ENCODE measurements around the gene WDR18. TPM values are rescaled to one million over a fixed set of nuclear protein-coding genes. Genes with fewer than 3 reads are reported as not detected.

The WDR18 gene
- total RNA-seq, 2 experiments from 2014 or later = 71.6 to 87.8 TPM

DNA sequence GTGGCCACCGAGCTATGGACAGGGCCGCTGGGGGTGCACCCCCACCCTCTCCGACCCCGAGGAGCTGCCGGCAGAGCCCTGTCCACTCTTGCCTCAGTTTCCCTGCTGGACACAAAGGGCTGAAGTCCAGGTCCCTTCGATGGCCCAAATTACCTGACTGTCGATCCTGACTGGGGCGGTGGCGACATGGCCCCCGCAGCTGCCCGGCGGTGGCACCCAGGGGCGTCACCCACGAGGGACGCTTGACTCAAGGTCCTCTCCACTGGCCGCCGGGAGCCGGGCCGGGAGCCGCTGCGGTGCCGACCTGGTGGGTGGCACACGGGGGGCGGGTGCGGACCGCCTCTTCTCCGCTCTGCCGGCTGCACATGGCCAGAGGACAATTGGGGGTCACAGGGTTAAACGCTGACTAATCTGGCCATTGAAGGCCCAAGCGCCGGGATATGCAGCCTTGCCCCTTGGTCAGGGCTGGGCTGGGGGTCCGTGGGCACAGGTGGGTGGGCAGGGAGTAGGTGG is 42.0 kb upstream of the WDR18 start:
- no peak overlapping the region for H3K27ac Mint-ChIP-seq
- H3K4me3 Mint-ChIP-seq = no peak overlapping the region
- CTCF ChIA-PET = interaction anchor here (0.9 kb wide), 1 partner anchor 40 kb away, joined by 3 read pairs; no protein-coding TSS in a partner anchor
- H3K36me3 Mint-ChIP-seq (ENCODE audit: low read depth) = peaks cover 5% of the 10 kb centered on the region
- POLR2A ChIA-PET = no interaction called here
- H3K4me1 Mint-ChIP-seq = peaks cover 24% of the 10 kb centered on the region
- H3K27me3 Mint-ChIP-seq = no peaks in the 10 kb centered on the region
- DNase-seq (no peak), ATAC-seq (no peak)
- intact Hi-C loops (cut with DNase I, micrococcal nuclease) = no loop called here
- H3K9me3 Mint-ChIP-seq (ENCODE audit: low read depth) = no peaks in the 10 kb centered on the region

GRCh38 chr19:943551-944170 is 40.5 kb upstream of the WDR18 start:
- H3K4me3 Mint-ChIP-seq = no peak overlapping the region
- peaks cover 3% of the 10 kb centered on the region for H3K36me3 Mint-ChIP-seq (ENCODE audit: low read depth)
- H3K27ac Mint-ChIP-seq = no peak overlapping the region
- intact Hi-C loops (cut with DNase I, micrococcal nuclease) = no loop called here
- H3K27me3 Mint-ChIP-seq = no peaks in the 10 kb centered on the region
- CTCF ChIA-PET = interaction anchor here (0.6 to 0.8 kb wide), 2 partner anchors 13 to 35 kb away, joined by 3 read pairs; no protein-coding TSS in a partner anchor
- DNase-seq = no peak
- H3K9me3 Mint-ChIP-seq (ENCODE audit: low read depth) = no peaks in the 10 kb centered on the region
- no peak for ATAC-seq
- POLR2A ChIA-PET = interaction anchor here (0.6 kb wide), 1 partner anchor 437 kb away, joined by 4 read pairs; no protein-coding TSS in a partner anchor
- H3K4me1 Mint-ChIP-seq = peaks cover 16% of the 10 kb centered on the region

- Mint-ChIP-seq H3K36me3 (ENCODE audit: low read depth) (peaks cover 3% of the 10 kb centered on the region), H3K4me3 (no peak overlapping the region), H3K27ac (no peak overlapping the region), H3K4me1 (peaks cover 16% of the 10 kb centered on the region), H3K27me3 (no peaks in the 10 kb centered on the region), H3K9me3 (ENCODE audit: low read depth) (no peaks in the 10 kb centered on the region)
- DNase-seq = no peak
- intact Hi-C loops (cut with DNase I, micrococcal nuclease) = no loop called here
- POLR2A ChIA-PET = no interaction called here
- CTCF ChIA-PET = no interaction called here
- ATAC-seq = no peak
Observed at GRCh38 chr19:944171-944567, 40.0 kb upstream of the WDR18 start.

- POLR2A ChIA-PET = no interaction called here
- CTCF ChIA-PET = no interaction called here
- intact Hi-C loops (cut with DNase I, micrococcal nuclease) = no loop called here
- Mint-ChIP-seq H3K36me3 (ENCODE audit: low read depth) (peaks cover 3% of the 10 kb centered on the region), H3K27me3 (no peaks in the 10 kb centered on the region), H3K9me3 (ENCODE audit: low read depth) (no peaks in the 10 kb centered on the region), H3K4me3 (no peak overlapping the region), H3K4me1 (peaks cover 14% of the 10 kb centered on the region), H3K27ac (no peak overlapping the region)
- DNase-seq (no peak), ATAC-seq (no peak)
Observed at GRCh38 chr19:944663-945241, 39.4 kb upstream of the WDR18 start.

GRCh38 chr19:945401-946252 is 38.5 kb upstream of the WDR18 start:
- intact Hi-C loops (cut with DNase I, micrococcal nuclease) = no loop called here
- H3K36me3 Mint-ChIP-seq (ENCODE audit: low read depth) = no peaks in the 10 kb centered on the region
- H3K27me3 Mint-ChIP-seq = no peaks in the 10 kb centered on the region
- no peak overlapping the region for H3K27ac Mint-ChIP-seq
- ChIA-PET POLR2A (no interaction called here), CTCF (no interaction called here)
- H3K4me1 Mint-ChIP-seq = peaks cover 6% of the 10 kb centered on the region
- no peak for DNase-seq
- ATAC-seq = no peak
- no peaks in the 10 kb centered on the region for H3K9me3 Mint-ChIP-seq (ENCODE audit: low read depth)
- H3K4me3 Mint-ChIP-seq = no peak overlapping the region

DNA sequence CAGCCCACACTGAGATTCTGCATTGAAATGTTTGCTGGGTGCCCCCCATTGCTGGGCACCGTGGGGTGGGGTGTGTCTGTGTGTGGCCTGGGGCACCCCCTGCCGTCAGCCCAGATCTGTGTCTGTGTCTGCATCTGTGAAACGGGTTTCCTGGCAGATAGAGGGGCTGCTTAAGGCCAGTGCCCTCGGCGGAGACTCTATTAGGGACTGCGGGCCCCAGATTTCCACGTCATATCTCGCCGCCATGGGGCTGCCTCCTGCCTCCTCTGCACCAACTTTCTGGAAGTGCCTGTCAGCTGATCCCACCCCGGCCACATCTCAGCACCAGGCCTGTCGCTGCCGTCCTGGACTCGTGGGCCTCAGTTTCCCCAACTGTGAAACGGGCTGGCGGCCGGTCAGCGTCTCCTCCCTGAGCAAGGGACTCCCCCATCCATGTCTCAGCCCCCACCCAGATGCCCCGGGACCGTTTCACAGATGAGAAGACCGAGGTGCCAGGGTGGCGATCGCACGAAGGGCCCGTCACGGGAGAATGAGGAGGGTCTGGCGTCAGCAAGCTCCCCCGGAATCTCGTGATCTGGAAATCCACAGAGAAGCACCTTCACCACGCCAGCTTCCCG is 36.9 kb upstream of the WDR18 start:
- ChIA-PET CTCF (no interaction called here), POLR2A (interaction anchor here (0.6 kb wide), 1 partner anchor 148 kb away, joined by 9 read pairs; no protein-coding TSS in a partner anchor)
- H3K9me3 Mint-ChIP-seq (ENCODE audit: low read depth) = no peaks in the 10 kb centered on the region
- H3K4me3 Mint-ChIP-seq = no peak overlapping the region
- DNase-seq = no peak
- H3K27me3 Mint-ChIP-seq = no peaks in the 10 kb centered on the region
- H3K4me1 Mint-ChIP-seq = no peaks in the 10 kb centered on the region
- H3K36me3 Mint-ChIP-seq (ENCODE audit: low read depth) = no peaks in the 10 kb centered on the region
- intact Hi-C loops (cut with DNase I, micrococcal nuclease) = no loop called here
- no peak overlapping the region for H3K27ac Mint-ChIP-seq
- ATAC-seq = no peak

DNA sequence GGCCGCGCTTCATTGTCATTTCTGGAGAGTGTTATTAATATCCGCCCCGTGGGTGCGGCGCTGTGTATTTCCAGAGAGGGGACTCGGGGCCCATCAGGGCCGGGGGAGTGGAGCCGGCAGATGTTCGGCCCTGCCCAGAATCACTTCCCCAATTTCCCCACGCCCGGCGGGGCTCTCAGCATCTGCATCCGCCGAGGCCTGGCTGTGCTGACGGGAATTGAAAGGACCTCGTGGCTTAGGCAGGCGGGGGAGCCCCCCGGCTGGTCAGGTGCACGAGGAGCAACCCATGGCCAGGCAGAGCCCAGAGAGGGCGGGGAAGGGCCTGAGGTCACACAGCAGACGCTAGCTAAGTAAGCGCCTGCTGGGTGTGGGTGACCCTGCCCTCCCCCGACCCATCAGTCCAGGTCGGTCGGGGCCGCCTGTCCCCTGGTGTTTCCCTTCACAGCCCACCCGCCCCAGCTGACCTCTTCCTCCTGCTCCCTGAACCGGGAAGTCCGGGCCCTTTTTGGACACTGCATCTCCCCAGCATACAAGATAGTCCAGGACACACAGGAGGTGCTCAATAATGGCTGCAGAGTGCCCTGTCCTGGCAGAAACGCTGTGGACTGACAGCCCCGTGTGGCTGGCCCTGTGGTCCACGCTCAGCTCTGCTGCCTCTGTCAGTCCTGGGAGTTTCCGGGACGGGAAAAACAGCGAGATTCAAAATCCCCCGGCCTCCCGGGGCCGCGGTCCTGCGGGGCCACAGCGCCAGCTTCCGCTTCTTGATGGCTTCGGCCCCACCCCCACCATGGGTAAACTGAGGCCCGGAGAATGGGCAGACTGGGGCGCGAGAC is 36.2 kb upstream of the WDR18 start:
- no peaks in the 10 kb centered on the region for H3K4me1 Mint-ChIP-seq
- H3K27ac Mint-ChIP-seq = no peak overlapping the region
- ATAC-seq = no peak
- ChIA-PET POLR2A (interaction anchor here (0.6 kb wide), 1 partner anchor 148 kb away, joined by 9 read pairs; no protein-coding TSS in a partner anchor), CTCF (no interaction called here)
- intact Hi-C loops (cut with DNase I, micrococcal nuclease) = no loop called here
- no peak for DNase-seq
- no peak overlapping the region for H3K4me3 Mint-ChIP-seq
- no peaks in the 10 kb centered on the region for H3K36me3 Mint-ChIP-seq (ENCODE audit: low read depth)
- no peaks in the 10 kb centered on the region for H3K9me3 Mint-ChIP-seq (ENCODE audit: low read depth)
- H3K27me3 Mint-ChIP-seq = no peaks in the 10 kb centered on the region

DNA sequence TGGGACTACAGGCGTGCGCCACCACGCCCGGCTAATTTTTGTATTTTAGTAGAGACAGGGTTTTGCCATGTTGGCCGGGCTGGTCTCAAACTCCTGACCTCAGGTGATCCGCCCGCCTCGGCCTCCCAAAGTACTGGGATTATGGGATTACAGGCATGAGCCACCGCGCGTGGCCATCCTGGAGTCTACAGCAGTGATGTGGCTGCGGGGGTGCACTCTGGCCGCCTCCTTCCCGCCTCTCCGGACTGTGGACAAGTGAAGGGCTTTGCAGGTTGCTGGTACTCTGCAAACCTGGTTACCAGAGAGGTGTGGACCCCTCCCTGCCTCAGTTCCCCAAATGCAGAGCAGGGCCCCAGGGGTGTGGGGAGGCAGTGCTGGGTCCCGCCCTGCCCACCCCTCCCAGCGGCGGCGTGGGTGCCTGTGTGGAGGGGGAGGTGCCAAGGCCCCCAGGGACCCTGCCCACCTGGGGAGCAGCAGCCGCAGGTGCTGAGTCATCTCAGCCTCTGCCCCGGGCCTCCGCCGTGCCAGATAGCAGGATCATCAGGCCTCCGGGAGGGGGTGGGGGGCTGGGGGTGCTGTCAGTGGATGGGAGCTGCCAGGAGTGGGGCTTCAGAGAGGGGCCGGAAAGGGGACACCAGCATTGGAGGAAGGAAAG is 35.2 kb upstream of the WDR18 start:
- no peak overlapping the region for H3K27ac Mint-ChIP-seq
- H3K27me3 Mint-ChIP-seq = no peaks in the 10 kb centered on the region
- DNase-seq (no peak), ATAC-seq (no peak)
- H3K4me3 Mint-ChIP-seq = no peak overlapping the region
- H3K9me3 Mint-ChIP-seq (ENCODE audit: low read depth) = no peaks in the 10 kb centered on the region
- ChIA-PET CTCF (no interaction called here), POLR2A (no interaction called here)
- no peaks in the 10 kb centered on the region for H3K4me1 Mint-ChIP-seq
- intact Hi-C loops (cut with DNase I, micrococcal nuclease) = no loop called here
- no peaks in the 10 kb centered on the region for H3K36me3 Mint-ChIP-seq (ENCODE audit: low read depth)

- Mint-ChIP-seq H3K27ac (no peak overlapping the region), H3K27me3 (no peaks in the 10 kb centered on the region), H3K9me3 (ENCODE audit: low read depth) (no peaks in the 10 kb centered on the region), H3K4me1 (no peaks in the 10 kb centered on the region), H3K36me3 (ENCODE audit: low read depth) (no peaks in the 10 kb centered on the region), H3K4me3 (no peak overlapping the region)
- ChIA-PET POLR2A (no interaction called here), CTCF (no interaction called here)
- ATAC-seq (no peak), DNase-seq (no peak)
- intact Hi-C loops (cut with DNase I, micrococcal nuclease) = no loop called here
Observed at GRCh38 chr19:950352-951066, 33.6 kb upstream of the WDR18 start.

- DNase-seq (no peak), ATAC-seq (no peak)
- intact Hi-C loops (cut with DNase I, micrococcal nuclease) = no loop called here
- Mint-ChIP-seq H3K36me3 (ENCODE audit: low read depth) (no peaks in the 10 kb centered on the region), H3K4me1 (no peaks in the 10 kb centered on the region), H3K4me3 (no peak overlapping the region), H3K9me3 (ENCODE audit: low read depth) (no peaks in the 10 kb centered on the region), H3K27ac (no peak overlapping the region), H3K27me3 (no peaks in the 10 kb centered on the region)
- ChIA-PET POLR2A (no interaction called here), CTCF (no interaction called here)
Observed at GRCh38 chr19:952049-952679, 32.0 kb upstream of the WDR18 start.

All from activated CD4-positive, alpha-beta T cell treated with anti-CD3 and anti-CD28 coated beads for 36 hours (primary cell).